Measurements from ENCODE around the gene PDE4B.

- TF ChIP-seq CTCF (IDR thresholded peaks at IDR 0.05) (no peak), POLR2A (IDR thresholded peaks at IDR 0.05) (no peak)
Measured at GRCh38 chr1:65921446-65921845, 128.8 kb downstream of the PDE4B start.

Measured in esophagus squamous epithelium (tissue), 4 donors.